Measurements from ENCODE around the gene CPNE4. TPM values are rescaled to one million over a fixed set of nuclear protein-coding genes. Genes with fewer than 3 reads are reported as not detected.

Gene CPNE4
- total RNA-seq, 1 donor from 2014 or later: 0.20 TPM

GRCh38 chr3:131750256-131750655, 284.6 kb downstream of the CPNE4 start:
- Mint-ChIP-seq H3K27me3 (ENCODE audit: low read depth) (peaks cover 6% of the 10 kb centered on the region), H3K4me3 (no peak overlapping the region), H3K4me1 (no peaks in the 10 kb centered on the region), H3K27ac (no peak overlapping the region), H3K36me3 (no peaks in the 10 kb centered on the region), H3K9me3 (no peaks in the 10 kb centered on the region)
- DNase-seq (ENCODE audit: low spot score in 2 of 2, unreplicated experiment in 2 of 2): no peak
- TF ChIP-seq CTCF (IDR thresholded peaks at IDR 0.05; ENCODE audit: unreplicated experiment): peak; percentile 39

- no peak for DNase-seq (ENCODE audit: low spot score in 2 of 2, unreplicated experiment in 2 of 2)
- Mint-ChIP-seq H3K4me1 (no peaks in the 10 kb centered on the region), H3K4me3 (no peak overlapping the region), H3K27ac (no peak overlapping the region), H3K27me3 (ENCODE audit: low read depth) (peaks cover 6% of the 10 kb centered on the region), H3K36me3 (no peaks in the 10 kb centered on the region), H3K9me3 (no peaks in the 10 kb centered on the region)
- TF ChIP-seq CTCF (IDR thresholded peaks at IDR 0.05; ENCODE audit: unreplicated experiment): no peak
Measured at GRCh38 chr3:131749826-131750225, 285.0 kb downstream of the CPNE4 start.

GRCh38 chr3:131747466-131747865, 287.3 kb downstream of the CPNE4 start:
- TF ChIP-seq CTCF (IDR thresholded peaks at IDR 0.05; ENCODE audit: unreplicated experiment): no peak
- Mint-ChIP-seq H3K9me3 (no peaks in the 10 kb centered on the region), H3K36me3 (no peaks in the 10 kb centered on the region), H3K4me3 (no peak overlapping the region), H3K4me1 (no peaks in the 10 kb centered on the region), H3K27ac (no peak overlapping the region), H3K27me3 (ENCODE audit: low read depth) (peaks cover 9% of the 10 kb centered on the region)
- no peak for DNase-seq (ENCODE audit: low spot score in 2 of 2, unreplicated experiment in 2 of 2)

GRCh38 chr3:131744765-131745164, 290.0 kb downstream of the CPNE4 start:
- TF ChIP-seq CTCF (IDR thresholded peaks at IDR 0.05; ENCODE audit: unreplicated experiment): no peak

DNA sequence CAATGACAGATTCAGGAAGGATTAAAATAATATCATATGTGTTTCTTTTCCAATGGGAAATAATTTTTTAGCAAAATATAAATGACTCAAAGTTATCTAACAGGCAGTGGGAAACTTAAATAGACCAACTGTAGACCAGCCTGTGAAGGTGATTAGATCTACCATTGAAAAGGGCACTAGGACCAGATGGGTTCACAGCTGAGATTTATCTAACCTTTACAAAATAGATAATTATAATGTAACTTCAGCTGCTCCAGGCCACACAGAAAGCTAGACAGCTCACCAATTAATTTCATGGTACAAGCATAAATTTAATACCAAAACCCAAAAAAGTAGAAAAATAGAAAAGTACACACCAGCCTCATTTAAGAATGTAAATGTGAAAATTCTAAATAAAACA, 291.7 kb downstream of the CPNE4 start:
- H3K4me3 Mint-ChIP-seq: no peak overlapping the region
- H3K27ac Mint-ChIP-seq: no peak overlapping the region
- no peak for TF ChIP-seq CTCF (IDR thresholded peaks at IDR 0.05; ENCODE audit: unreplicated experiment)
- no peaks in the 10 kb centered on the region for H3K4me1 Mint-ChIP-seq
- no peaks in the 10 kb centered on the region for H3K9me3 Mint-ChIP-seq
- DNase-seq (ENCODE audit: low spot score in 2 of 2, unreplicated experiment in 2 of 2): no peak
- peaks cover 7% of the 10 kb centered on the region for H3K27me3 Mint-ChIP-seq (ENCODE audit: low read depth)
- no peaks in the 10 kb centered on the region for H3K36me3 Mint-ChIP-seq

More at GRCh38 chr3:131744765-131745164, 290.0 kb downstream of the CPNE4 start:
- no peak for DNase-seq (ENCODE audit: low spot score in 2 of 2, unreplicated experiment in 2 of 2)
- Mint-ChIP-seq H3K27ac (no peak overlapping the region), H3K4me3 (no peak overlapping the region), H3K36me3 (no peaks in the 10 kb centered on the region), H3K9me3 (no peaks in the 10 kb centered on the region), H3K27me3 (ENCODE audit: low read depth) (peaks cover 6% of the 10 kb centered on the region), H3K4me1 (no peaks in the 10 kb centered on the region)

GRCh38 chr3:131739211-131739610, 295.6 kb downstream of the CPNE4 start:
- no peaks in the 10 kb centered on the region for H3K36me3 Mint-ChIP-seq
- no peak for TF ChIP-seq CTCF (IDR thresholded peaks at IDR 0.05; ENCODE audit: unreplicated experiment)
- H3K9me3 Mint-ChIP-seq: no peaks in the 10 kb centered on the region
- no peak overlapping the region for H3K4me3 Mint-ChIP-seq
- no peak overlapping the region for H3K27ac Mint-ChIP-seq
- peaks cover 4% of the 10 kb centered on the region for H3K27me3 Mint-ChIP-seq (ENCODE audit: low read depth)
- H3K4me1 Mint-ChIP-seq: no peaks in the 10 kb centered on the region
- no peak for DNase-seq (ENCODE audit: low spot score in 2 of 2, unreplicated experiment in 2 of 2)
